Fibroblast of villous mesenchyme (primary cell): ENCODE results near the gene HES2. TPM values are rescaled to one million over a fixed set of nuclear protein-coding genes. Genes with fewer than 3 reads are reported as not detected.
"Not testable (repeated sequence)": the region's sequence is repeated elsewhere in the genome, so short reads cannot be mapped to it uniquely, and the experiment has no call there.

Experiments used
- DNase-seq: peaks from one replicate; pipeline ENCODE4 v3.0.0-alpha.2; 2010; ENCODE audit warnings: low read depth
- H3K4me3 ChIP-seq: 2 replicates; pipeline ENCODE4 v1.5.1; 2011; ENCODE audit warnings: low read depth, mild to moderate bottlenecking, low read length
- CTCF ChIP-seq: IDR thresholded peaks from 2 replicates; pipeline ENCODE4 v1.5.1; 2012; ENCODE audit warnings: low read depth, mild to moderate bottlenecking, low read length; ENCODE audit not compliant: insufficient read depth
- total RNA-seq: library from RNA; depleted of rRNA; stranded (reverse); fragments of >200 nt; gene quantifications from 2 replicates; pipeline ENCODE4 v1.2.3, GENCODE V29; 2012

HES2 gene
- total RNA-seq, 1 donor, result 0.43 TPM

- no peak overlapping the region for H3K4me3 ChIP-seq
- no peak for DNase-seq
- no peak for TF ChIP-seq CTCF
These were observed 31.2 kb upstream of the HES2 start for GRCh38 chr1:6450943-6451373.

- not testable (repeated sequence) for DNase-seq, H3K4me3 ChIP-seq
These were observed 30.8 kb upstream of the HES2 start for GRCh38 chr1:6450486-6450885.

- DNase-seq, result no peak
- no peak overlapping the region for H3K4me3 ChIP-seq
- no peak for TF ChIP-seq CTCF
These were observed 30.3 kb upstream of the HES2 start for GRCh38 chr1:6450005-6450450.

DNA sequence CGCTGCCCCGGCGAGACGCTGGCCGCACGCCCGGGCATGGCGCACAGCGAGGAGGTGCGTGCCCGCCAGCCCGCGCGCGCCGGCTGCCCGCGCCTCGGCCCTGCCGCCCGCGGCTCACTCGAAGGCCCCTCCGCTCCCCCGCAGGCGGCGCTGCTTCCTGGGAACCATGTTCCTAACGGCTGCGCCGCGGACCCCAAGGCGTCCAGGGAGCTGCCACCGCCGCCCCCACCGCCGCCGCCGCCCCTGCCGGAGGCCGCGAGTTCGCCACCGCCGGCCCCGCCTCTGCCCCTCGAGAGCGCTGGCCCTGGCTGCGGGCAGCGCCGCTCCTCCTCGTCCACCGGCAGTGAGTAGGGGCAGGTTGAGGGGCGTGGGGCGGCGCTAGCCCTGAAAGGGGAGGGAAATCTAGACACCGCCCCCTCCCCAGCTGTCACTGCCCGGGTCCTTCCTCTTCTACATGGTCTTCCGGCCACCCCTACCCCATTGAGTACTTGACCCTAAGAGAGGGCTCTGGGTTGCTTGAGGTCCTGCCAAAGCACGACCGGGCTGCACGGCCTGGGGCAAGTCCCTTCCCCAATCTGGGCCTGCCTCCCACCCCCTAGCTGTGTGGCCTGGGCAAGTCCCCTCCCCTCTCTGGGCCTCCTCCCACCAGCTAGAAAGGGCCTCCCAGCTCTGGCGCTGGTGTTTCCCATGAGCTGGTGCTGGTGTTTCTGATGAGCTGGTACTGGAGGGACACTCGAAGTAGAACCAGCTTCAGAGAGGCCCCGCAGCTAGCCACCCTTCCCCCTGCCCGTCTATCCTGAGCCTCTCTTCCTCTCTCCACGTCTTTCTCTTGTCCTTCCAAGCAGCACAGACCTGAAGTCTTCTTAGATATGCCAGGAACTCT lies 29.3 kb upstream of the HES2 start:
- no peak for TF ChIP-seq CTCF
- H3K4me3 ChIP-seq, result no peak overlapping the region
- DNase-seq, result peak; percentile 11

DNA sequence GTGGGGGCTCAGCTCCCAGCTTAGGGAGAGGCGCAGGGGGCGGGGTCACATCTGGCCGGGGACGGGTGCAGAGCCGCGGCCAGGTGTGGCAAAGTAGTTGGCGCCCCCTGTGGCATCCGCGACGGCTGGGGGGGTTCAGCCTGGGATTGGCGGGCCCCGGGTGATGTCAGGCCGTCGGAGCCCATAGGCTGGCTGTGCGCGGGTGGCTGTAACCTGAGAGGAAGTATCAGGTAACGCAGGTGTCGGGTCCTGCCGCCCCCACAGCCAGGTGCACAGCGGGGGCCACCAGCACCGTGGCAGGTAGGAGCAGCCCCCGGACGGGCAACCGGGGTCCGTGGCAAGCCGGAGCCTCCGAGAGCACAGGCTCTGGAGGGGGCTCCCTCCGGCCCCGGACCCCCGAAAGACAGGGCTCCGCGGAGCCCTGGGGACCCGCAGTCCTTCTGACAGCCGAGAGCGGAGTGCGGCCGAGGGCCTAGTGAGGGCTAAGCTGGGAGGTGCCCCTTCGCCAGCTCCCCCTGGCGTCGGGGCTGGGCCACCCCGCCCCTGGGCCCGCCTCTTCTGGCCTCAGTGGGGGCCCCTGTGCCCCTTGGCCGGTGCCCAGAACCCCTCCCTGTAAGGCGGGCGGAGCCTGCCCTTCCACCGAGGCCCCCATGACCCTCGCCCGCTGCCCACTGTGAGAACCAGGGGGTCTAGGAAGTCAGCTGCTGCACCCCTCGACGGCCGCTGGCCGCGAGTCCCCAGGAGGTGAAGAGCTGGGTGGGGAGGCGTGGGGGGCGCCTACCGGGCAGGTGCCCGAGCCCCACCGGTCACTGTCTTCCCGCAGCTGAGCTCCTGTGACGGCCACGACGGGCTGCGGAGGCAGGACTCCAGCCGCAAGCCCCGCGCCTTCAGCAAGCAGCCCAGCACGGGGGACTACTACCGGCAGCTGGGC lies 28.4 kb upstream of the HES2 start:
- no peak for DNase-seq
- no peak for TF ChIP-seq CTCF
- H3K4me3 ChIP-seq, result no peak overlapping the region

- H3K4me3 ChIP-seq, result no peak overlapping the region
- no peak for TF ChIP-seq CTCF
- DNase-seq, result no peak
These were observed 27.5 kb upstream of the HES2 start for GRCh38 chr1:6447016-6447817.

DNA sequence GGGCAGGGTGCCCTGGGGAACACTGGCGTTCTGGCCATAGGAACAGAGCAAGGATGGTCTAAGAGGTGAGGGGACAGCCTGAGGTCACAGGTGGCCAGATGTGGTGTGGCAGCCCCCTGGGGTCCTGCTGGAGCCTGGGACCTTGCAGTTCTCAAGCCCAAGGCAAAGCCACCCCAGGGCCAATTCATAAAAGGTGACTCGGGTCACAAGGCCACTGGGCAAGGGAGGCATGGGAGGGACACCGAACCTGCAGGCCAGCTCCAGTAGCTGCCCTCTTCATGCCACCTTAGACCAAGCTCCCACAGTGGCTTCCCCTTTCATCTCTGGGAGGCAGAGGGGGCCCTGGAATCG lies 26.9 kb upstream of the HES2 start:
- DNase-seq, result no peak
- TF ChIP-seq CTCF, result no peak
- H3K4me3 ChIP-seq, result no peak overlapping the region

GRCh38 chr1:6445929-6446328 lies 26.2 kb upstream of the HES2 start:
- not testable (repeated sequence) for DNase-seq, H3K4me3 ChIP-seq
